KMS-11 (cell line): ENCODE results near the gene PLXNA4.

Source experiments
- H2AFZ ChIP-seq: fragments of 200-600 bp; sonication (generic); 2 replicates; pipeline ENCODE4 v1.6.1; 2016; ENCODE audit warnings: antibody characterized with exemption, mixed run types, low read depth
- H3K27ac ChIP-seq: fragments of 200-600 bp; sonication (generic); 2 replicates; pipeline ENCODE4 v1.6.1; 2016; ENCODE audit warnings: mild to moderate bottlenecking, mixed run types
- H3K27me3 ChIP-seq: fragments of 200-600 bp; sonication (generic); 2 replicates; pipeline ENCODE4 v1.6.1; 2017; ENCODE audit warnings: mild to moderate bottlenecking, low read depth, mixed run types, moderate library complexity; ENCODE audit not compliant: insufficient read depth
- H3K36me3 ChIP-seq: fragments of 200-600 bp; sonication (generic); 2 replicates; pipeline ENCODE4 v1.6.1; 2017; ENCODE audit warnings: mild to moderate bottlenecking, mixed run types; ENCODE audit not compliant: insufficient read depth
- H3K4me1 ChIP-seq: fragments of 200-600 bp; sonication (generic); 2 replicates; pipeline ENCODE4 v1.6.1; 2016; ENCODE audit warnings: mild to moderate bottlenecking, low read depth, mixed run types; ENCODE audit not compliant: poor library complexity, severe bottlenecking
- H3K4me2 ChIP-seq: fragments of 200-600 bp; sonication (generic); 2 replicates; pipeline ENCODE4 v1.7.0; 2016; ENCODE audit warnings: mild to moderate bottlenecking, mixed run types
- H3K4me3 ChIP-seq: fragments of 200-600 bp; sonication (generic); IDR thresholded peaks from 2 replicates; pipeline ENCODE4 v1.6.1; 2017; ENCODE audit warnings: low read depth, low read length, mixed read lengths; ENCODE audit not compliant: insufficient read depth
- H3K79me2 ChIP-seq: fragments of 200-600 bp; sonication (generic); 2 replicates; pipeline ENCODE4 v1.6.1; 2016; ENCODE audit warnings: low read depth, mixed run types; ENCODE audit not compliant: insufficient read depth
- H3K9ac ChIP-seq: fragments of 200-600 bp; sonication (generic); 2 replicates; pipeline ENCODE4 v1.6.1; 2016; ENCODE audit warnings: mild to moderate bottlenecking, mixed run types
- H4K20me1 ChIP-seq: fragments of 200-600 bp; sonication (generic); 2 replicates; pipeline ENCODE4 v1.6.1; 2016; ENCODE audit warnings: mild to moderate bottlenecking, mixed run types; ENCODE audit not compliant: insufficient read depth
- CTCF ChIP-seq: fragments of 200-600 bp; sonication (generic); conservative IDR thresholded peaks from 2 replicates; pipeline ENCODE4 v1.6.1; 2017; ENCODE audit warnings: low read depth, mild to moderate bottlenecking, antibody characterized with exemption, low read length, moderate library complexity, mixed read lengths

The PLXNA4 gene

GRCh38 chr7:132218876-132219275 lies 357.4 kb downstream of the PLXNA4 start:
- H3K4me2 ChIP-seq, result no peak overlapping the region

GRCh38 chr7:132216847-132217525 lies 359.3 kb downstream of the PLXNA4 start:
- no peak overlapping the region for H3K9ac ChIP-seq
- no peaks in the 10 kb centered on the region for H4K20me1 ChIP-seq
- no peak overlapping the region for H3K4me2 ChIP-seq
- H3K4me3 ChIP-seq, result no peak overlapping the region
- H3K27me3 ChIP-seq, result no peaks in the 10 kb centered on the region
- no peak overlapping the region for H2AFZ ChIP-seq
- H3K79me2 ChIP-seq, result no peaks in the 10 kb centered on the region
- TF ChIP-seq CTCF, result no peak
- no peaks in the 10 kb centered on the region for H3K4me1 ChIP-seq
- H3K27ac ChIP-seq, result no peak overlapping the region
- no peaks in the 10 kb centered on the region for H3K36me3 ChIP-seq

More at GRCh38 chr7:132218876-132219275, 357.4 kb downstream of the PLXNA4 start:
- H3K4me3 ChIP-seq, result no peak overlapping the region
- H3K79me2 ChIP-seq, result no peaks in the 10 kb centered on the region
- H4K20me1 ChIP-seq, result no peaks in the 10 kb centered on the region
- no peaks in the 10 kb centered on the region for H3K27me3 ChIP-seq
- no peak overlapping the region for H3K27ac ChIP-seq
- no peak for TF ChIP-seq CTCF
- H3K9ac ChIP-seq, result no peak overlapping the region
- H3K4me1 ChIP-seq, result no peaks in the 10 kb centered on the region
- H3K36me3 ChIP-seq, result no peaks in the 10 kb centered on the region
- no peak overlapping the region for H2AFZ ChIP-seq

- no peak for TF ChIP-seq CTCF
- H3K4me3 ChIP-seq, result no peak overlapping the region
- H3K36me3 ChIP-seq, result no peaks in the 10 kb centered on the region
- no peak overlapping the region for H2AFZ ChIP-seq
- no peaks in the 10 kb centered on the region for H4K20me1 ChIP-seq
- no peaks in the 10 kb centered on the region for H3K79me2 ChIP-seq
- H3K27me3 ChIP-seq, result no peaks in the 10 kb centered on the region
- no peaks in the 10 kb centered on the region for H3K4me1 ChIP-seq
- no peak overlapping the region for H3K27ac ChIP-seq
- no peak overlapping the region for H3K4me2 ChIP-seq
- H3K9ac ChIP-seq, result no peak overlapping the region
Observed at GRCh38 chr7:132214452-132214851, 361.8 kb downstream of the PLXNA4 start.

GRCh38 chr7:132213583-132213982 lies 362.7 kb downstream of the PLXNA4 start:
- H2AFZ ChIP-seq, result no peak overlapping the region
- no peaks in the 10 kb centered on the region for H3K36me3 ChIP-seq
- no peaks in the 10 kb centered on the region for H3K79me2 ChIP-seq
- H3K27me3 ChIP-seq, result no peaks in the 10 kb centered on the region
- TF ChIP-seq CTCF, result no peak
- no peak overlapping the region for H3K27ac ChIP-seq
- no peaks in the 10 kb centered on the region for H4K20me1 ChIP-seq
- no peak overlapping the region for H3K4me2 ChIP-seq
- no peak overlapping the region for H3K4me3 ChIP-seq
- no peaks in the 10 kb centered on the region for H3K4me1 ChIP-seq
- H3K9ac ChIP-seq, result no peak overlapping the region
